SKM-1 treated with dmso at 0.1 percent for 144 hours (cell line): Measurements from ENCODE around the gene ATP2B2.

Source experiments
- DNase-seq: peaks from one replicate; lab custom pipeline; 2025; ENCODE audit not compliant: unreplicated experiment; lab: John Stamatoyannopoulos, UW

The ATP2B2 gene

DNA sequence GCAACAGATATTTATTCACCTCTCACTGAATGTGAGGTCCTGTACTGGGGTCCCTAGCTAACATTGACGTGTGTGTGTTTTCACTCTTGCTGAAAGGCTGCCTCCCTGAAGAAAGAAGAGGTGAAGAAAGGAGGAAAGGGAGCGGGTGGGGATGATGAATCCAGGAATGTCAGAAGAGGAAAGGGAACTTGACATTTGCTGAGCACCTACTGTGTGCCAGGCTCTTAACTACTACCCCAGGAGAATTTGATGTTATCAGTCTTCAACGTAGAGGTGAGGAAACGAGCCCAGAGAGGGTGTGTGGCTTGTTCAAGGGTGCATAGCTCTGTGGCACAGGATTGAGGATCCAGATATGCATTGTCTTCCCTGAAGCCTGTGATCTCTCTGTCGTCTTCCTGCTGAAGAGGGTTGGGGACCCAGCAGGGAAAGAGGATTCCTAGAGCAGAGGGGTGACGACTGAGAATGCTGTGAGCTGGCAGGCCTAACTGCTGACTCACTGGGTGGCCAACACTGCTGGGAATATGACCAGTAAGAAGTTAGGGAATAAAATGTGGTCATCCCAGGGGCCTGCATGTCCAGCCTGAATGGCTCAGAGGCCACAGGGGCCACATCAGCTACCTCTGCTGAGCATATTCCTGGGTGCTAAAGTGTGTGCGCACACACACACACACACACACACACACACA is 6.6 kb upstream of the ATP2B2 start:
- no peak for DNase-seq

DNA sequence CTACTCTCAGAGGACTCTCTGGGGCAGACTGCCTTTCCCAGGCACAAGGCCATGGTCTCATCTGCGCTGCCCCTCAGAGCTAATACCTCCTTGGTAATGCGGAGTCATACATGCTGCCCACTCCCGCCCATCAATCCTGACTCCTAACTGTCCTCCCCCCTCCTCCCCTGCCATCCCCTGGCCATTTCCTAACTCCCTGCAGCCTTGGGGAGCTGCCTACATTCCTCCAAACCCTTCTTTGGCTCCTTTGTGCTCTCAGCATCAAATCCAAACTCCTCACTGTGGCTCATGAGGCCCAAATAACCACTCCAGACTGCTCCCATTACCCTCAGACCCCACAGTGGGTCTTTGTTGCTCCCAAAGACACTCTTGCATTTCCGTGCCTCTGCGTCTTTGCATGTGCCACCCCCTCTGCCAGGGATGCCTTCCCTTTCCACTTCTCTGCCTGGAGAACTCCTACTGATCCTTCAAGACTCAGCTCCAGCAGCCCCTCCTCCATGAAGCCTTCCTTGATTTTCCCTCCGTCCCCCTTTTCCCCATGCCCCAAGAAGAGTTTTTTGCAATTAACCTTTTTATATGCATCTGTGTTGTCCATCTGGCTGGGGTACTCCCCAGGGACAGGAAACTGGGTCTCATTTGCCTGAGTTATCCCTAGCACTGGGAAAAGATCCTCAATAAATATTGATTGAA is 5.5 kb upstream of the ATP2B2 start:
- no peak for DNase-seq

- DNase-seq, result no peak
Observed at GRCh38 chr3:10510086-10510742, 4.8 kb upstream of the ATP2B2 start.

DNA sequence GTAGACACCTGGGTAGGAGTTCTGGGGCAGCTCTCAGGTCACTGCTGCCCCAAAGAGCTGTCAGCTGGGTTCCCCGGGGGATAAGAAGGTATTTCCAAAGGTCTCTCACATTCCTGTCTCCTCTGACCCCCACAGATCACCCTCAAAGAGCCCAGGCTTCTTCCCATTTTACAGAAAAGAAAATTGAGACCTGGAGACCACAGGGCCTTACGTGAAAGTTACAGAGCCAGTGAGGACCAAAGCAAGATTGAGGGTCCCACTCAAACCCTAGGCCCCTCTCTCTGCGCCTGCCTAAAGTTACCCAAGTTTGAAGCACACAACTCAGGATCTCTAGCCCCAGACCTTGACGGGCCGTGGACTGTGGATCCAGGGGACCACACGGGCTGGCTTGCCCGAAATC is 3.9 kb upstream of the ATP2B2 start:
- no peak for DNase-seq

DNA sequence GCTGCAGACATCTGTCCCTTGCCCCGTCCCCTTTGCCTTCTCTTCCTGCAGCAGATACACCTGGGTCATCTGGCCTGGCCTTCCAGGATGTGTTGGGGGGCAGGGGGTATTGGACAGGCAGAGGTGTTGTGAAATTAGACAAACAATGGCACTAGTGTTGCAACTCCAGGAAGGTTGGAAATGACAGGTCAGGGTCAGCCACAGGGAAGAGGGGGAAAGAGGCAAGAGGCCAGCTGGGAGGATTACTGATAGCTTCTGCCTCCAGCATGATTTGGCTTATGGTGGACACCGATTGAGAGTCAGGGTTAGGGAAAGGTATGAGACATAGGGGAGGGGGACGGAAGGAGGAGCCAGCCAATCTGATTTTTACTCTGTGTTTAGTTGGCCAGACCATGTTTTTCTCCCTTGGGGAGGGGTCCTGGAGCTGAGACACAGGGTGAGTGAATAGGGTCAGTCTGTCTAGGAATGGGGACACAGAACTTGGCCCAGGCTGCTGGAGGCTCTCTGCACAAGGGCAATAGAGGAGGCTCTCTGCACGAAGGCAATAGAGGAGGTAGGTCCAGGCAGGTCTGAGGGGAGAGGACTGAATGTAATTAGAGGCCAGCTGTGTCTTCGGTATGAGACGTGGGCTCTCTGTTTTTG is 3.4 kb upstream of the ATP2B2 start:
- no peak for DNase-seq

- DNase-seq, result no peak
Observed at GRCh38 chr3:10508235-10508618, 2.8 kb upstream of the ATP2B2 start.

- DNase-seq, result no peak
Observed at GRCh38 chr3:10507331-10507730, 1.9 kb upstream of the ATP2B2 start.

DNA sequence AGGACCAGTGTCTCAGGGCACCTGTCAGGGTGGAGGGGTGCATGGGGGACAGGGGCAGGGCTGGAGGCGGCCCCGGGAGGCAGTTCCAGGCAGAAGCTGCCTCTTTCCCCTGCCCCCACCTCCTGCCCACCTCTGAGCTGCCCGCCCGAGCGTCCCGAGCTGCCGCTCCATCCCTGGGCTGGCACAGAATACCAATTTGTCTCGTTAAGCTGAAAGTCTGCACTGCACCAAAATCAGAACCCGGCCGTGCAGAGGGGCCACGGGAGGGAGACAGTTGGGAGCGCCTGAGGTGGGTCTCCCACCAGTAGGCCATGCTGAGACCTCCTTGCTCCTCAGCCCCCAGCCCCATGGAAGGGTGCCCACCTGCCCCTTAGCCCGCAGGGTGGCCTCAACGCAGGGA is 1.3 kb upstream of the ATP2B2 start:
- no peak for DNase-seq

DNA sequence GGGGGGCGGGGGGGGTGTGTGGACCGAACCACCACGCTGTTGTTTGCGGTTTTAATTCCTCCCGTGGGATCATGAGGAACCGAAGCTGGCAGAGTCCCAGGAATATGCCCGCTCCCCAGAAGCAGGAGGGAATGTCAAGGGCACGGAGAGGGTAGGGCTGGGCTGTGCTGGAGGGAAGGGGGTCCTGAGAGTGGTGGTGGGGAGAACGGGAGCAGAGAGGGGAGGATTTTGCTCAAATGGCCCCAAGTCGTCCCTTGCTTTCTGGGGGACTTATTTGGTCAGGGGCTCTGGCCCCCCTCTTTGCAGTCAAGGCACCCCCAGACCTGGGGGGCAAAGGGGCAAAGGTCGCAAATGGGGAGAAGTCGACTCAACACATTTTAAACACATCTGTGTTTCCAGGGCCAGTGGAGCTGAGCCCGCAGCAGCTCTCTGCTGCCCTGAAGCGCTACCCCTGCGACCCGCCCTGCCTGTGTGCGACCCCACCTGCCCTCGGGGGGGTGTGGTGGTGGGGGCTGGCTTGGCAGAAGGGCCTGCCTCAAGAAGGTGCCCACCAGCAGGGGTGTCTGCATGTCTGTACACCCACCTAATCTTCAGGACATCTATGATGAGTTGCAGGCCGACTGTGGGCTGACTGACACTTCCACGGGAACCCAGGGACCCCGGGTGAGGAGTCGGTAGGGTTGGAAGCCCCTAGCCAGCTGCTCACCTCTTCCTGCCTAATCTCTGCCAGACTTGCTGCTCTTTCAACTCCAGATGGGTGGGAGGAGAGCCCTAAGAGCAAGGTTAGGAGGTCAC is 602 bp upstream of the ATP2B2 start:
- no peak for DNase-seq

DNA sequence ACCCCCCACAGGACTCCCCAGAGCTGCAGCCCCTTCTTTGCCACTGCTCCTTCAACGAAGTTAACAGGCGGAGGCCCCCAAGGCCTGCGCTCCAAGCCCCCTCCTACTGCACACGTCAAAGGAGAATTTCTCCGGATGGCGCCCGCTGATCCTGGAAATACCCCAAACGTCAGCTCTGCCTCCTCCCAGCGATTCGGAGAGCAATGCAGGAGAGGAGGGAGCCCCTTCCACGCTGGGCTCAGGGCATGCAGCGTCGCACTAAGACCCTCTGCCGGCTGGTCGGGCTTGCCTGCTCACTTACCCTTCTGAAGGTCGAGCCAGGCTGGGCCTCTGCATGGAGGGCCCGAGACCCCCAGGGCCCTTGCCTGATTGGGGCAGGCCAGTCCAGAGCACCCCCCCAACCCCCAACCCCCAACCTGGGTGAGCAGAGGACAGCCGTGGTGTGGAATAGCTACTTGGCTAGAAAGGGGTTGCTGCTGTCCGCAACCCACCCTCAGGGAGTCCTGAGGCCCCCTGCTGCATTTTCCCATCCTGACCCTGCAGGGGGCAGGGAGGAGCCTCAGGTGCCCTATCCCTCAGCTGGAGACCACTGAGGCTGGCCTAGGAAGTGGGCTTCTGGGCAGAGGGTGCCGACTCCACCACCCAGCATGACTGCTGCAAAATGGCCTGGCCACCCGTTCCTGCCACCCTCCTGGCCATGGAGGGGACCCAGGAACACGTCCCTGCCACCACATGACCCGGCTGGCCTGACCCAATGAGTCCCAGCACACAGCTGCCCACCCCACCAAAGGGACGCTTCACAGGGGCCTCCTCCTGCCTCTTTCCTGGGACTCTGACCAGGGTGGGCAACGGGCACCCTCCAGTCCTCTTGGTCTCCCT is 976 bp downstream of the ATP2B2 start:
- no peak for DNase-seq

DNA sequence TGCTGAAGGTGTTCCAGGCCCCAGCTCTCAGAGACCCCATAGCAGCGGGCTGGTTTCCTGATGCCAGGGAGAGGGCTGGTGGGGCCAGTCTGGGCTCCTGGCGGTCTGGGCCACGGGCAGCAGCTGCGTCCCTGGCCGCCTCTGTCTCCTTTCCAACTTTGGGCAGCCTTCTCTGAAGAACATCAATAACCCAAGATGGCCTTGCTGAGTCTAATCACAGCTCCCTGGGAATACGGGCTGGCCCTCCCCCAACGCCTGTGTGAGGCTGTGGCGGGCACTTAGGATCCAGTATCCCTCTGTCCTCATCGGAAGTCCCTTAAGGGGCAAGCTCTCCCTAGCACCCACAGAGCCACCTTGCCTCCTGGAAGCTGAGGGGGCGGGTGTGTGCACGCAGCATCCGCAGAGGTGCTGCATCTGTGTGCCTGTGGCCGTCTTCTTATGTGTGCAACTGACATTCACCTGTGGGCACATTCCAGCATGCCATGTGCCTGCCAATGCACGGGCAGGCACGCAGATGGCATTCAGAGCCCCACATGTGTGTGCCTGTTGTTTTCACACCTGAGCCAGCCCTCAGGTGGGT is 2.1 kb downstream of the ATP2B2 start:
- no peak for DNase-seq

- DNase-seq, result no peak
Observed at GRCh38 chr3:10502185-10502880, 3.1 kb downstream of the ATP2B2 start.

DNA sequence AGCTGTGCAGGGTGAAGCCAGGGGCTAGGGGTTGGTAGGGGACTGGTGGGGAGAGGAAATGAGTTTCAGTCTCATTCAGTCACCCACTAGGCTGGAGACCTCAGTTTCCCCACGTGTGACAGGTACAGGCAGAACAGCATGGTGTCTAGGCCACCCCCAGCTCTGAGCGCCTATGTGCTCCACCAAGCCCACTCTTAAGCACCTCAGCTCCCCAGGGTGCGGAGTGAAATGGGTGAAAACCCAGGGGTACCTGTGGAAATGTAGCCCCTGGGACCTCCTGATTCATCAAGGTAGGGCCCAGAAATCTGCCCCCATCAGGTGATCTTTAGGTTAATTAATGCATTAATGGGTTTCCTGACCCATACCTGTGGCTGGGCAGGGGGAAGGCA is 3.7 kb downstream of the ATP2B2 start:
- no peak for DNase-seq

DNA sequence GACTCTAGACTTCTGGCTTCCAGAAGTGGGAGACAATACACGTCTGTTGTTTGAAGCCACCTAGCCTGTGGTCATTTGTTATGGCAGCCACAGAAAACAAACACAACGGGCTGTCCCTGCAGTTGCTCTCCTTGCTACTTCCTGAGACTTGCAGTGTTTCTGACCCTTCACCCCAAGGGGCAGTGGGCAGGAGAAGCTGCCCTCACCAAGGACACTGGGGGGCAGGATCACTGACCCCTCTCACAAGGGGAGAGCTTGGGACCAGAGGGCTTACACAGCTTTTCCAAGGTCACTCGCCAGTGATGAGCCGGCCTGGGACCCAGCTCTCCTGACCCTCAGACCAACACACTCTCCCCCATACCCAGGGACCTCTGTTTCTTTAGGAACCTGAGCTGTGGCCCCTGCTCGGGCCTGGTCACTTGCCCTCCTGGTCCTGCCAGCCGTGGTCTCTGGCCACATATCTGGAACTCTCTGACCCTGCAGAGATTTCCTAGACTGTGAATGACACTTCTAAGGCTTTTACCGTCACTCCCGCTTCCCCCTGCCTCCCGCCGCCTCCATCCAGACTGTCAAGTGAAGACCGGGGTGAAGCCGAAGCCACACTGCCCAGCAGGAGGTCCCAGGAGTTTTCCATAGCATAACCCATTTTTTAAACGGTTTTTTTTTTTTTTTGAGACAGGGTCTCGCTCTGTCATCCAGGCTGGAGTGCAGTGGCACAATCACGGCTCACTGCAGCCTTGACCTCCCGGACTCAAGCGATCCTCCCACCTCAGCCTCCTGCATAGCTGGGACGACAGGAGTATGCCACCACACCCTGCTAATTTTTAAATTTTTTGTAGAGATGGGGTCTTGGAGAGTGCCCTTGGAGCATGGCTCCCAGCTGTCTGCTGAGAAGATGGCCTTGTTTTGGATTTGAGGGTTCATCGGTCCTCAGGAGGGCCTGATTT is 4.4 kb downstream of the ATP2B2 start:
- DNase-seq, result no peak

- DNase-seq, result no peak
Observed at GRCh38 chr3:10498271-10498670, 7.1 kb downstream of the ATP2B2 start.

- DNase-seq, result no peak
Observed at GRCh38 chr3:10497439-10497838, 7.9 kb downstream of the ATP2B2 start.

GRCh38 chr3:10496121-10496863 is 9.1 kb downstream of the ATP2B2 start:
- DNase-seq, result no peak
